ENCODE data around the gene RBBP8.
"Not testable (repeated sequence)": the region's sequence is repeated elsewhere in the genome, so short reads cannot be mapped to it uniquely, and the experiment has no call there.

The RBBP8 gene

DNA sequence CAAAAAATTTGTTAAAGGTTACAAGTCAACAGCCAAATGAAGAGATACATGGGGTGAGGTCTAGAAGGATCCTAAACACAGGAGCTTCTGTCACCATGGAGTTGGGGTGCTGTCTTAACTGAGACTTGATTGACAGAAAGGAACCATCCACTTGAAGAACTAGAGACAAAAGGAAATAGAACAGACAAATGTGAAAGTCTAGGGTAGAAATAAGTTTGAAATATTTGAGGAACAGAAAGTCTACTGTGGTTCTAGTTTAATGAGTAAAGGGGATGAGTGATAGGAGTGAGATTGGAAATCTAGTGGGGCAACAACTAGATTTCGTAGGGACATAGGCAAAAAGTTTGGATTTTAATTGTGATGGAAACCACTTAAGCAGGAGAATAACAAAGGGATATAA lies 18.7 kb downstream of the RBBP8 start (continued):
- TF ChIP-seq CREB5 (CRISPR knock-in tag; IDR thresholded peaks at IDR 0.05; ENCODE audit: low read depth): no peak
- TF ChIP-seq RARB (CRISPR knock-in tag; IDR thresholded peaks at IDR 0.05): no peak

DNA sequence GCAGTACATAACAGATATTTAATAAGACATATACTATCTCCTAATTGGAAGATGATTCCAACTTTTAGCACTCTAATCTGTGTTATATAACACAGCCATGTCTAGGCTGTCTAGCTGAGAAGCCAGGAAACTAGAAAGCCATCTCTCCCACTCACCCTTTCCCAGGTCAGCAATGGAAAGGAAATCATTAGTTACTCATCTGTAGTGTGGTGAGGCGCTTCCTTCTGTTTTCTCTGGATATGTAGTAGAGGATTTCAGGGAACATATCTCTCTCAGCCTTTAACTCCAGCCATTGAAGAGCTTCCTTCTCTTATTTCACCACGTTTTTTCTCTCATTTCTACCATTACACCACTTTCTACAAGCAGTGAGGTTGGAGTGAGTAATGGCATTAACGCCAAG lies 19.4 kb downstream of the RBBP8 start:
- ATAC-seq: no peak
- TF ChIP-seq ZFP30 (CRISPR knock-in tag; IDR thresholded peaks at IDR 0.05) (no peak), PATZ1 (CRISPR knock-in tag; IDR thresholded peaks at IDR 0.05; ENCODE audit: borderline replicate concordance) (no peak), TOX (CRISPR knock-in tag; IDR thresholded peaks at IDR 0.05; ENCODE audit: borderline replicate concordance) (no peak), ZC3H10 (CRISPR knock-in tag; IDR thresholded peaks at IDR 0.05) (no peak), SNAI2 (CRISPR knock-in tag; IDR thresholded peaks at IDR 0.05) (no peak), TCF4 (CRISPR knock-in tag; IDR thresholded peaks at IDR 0.05; ENCODE audit: borderline replicate concordance) (no peak), PPARA (CRISPR knock-in tag; IDR thresholded peaks at IDR 0.05; ENCODE audit: borderline replicate concordance) (no peak), CREB5 (CRISPR knock-in tag; IDR thresholded peaks at IDR 0.05; ENCODE audit: low read depth) (no peak), ISL1 (CRISPR knock-in tag; IDR thresholded peaks at IDR 0.05) (no peak), POU6F1 (CRISPR knock-in tag; IDR thresholded peaks at IDR 0.05; ENCODE audit: borderline replicate concordance, low read depth) (no peak), ZNF70 (CRISPR knock-in tag; IDR thresholded peaks at IDR 0.05) (no peak), ZFP3 (CRISPR knock-in tag; IDR thresholded peaks at IDR 0.05) (no peak), ZNF8 (CRISPR knock-in tag; IDR thresholded peaks at IDR 0.05) (no peak), ESRRG (CRISPR knock-in tag; IDR thresholded peaks at IDR 0.05) (no peak), CSDC2 (CRISPR knock-in tag; IDR thresholded peaks at IDR 0.05) (no peak), GLIS3 (CRISPR knock-in tag; IDR thresholded peaks at IDR 0.05) (no peak), RARB (CRISPR knock-in tag; IDR thresholded peaks at IDR 0.05) (no peak)
- TF ChIP-seq, protein P1, sequence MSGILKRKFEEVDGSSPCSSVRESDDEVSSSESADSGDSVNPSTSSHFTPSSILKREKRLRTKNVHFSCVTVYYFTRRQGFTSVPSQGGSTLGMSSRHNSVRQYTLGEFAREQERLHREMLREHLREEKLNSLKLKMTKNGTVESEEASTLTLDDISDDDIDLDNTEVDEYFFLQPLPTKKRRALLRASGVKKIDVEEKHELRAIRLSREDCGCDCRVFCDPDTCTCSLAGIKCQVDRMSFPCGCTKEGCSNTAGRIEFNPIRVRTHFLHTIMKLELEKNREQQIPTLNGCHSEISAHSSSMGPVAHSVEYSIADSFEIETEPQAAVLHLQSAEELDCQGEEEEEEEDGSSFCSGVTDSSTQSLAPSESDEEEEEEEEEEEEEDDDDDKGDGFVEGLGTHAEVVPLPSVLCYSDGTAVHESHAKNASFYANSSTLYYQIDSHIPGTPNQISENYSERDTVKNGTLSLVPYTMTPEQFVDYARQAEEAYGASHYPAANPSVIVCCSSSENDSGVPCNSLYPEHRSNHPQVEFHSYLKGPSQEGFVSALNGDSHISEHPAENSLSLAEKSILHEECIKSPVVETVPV (CRISPR knock-in tag; IDR thresholded peaks at IDR 0.05): no peak

- not testable (repeated sequence) for ATAC-seq
These were observed 20.9 kb downstream of the RBBP8 start for GRCh38 chr18:22953982-22954381.

GRCh38 chr18:22956226-22956625 lies 23.1 kb downstream of the RBBP8 start:
- ATAC-seq: no peak
- TF ChIP-seq RARB (CRISPR knock-in tag; IDR thresholded peaks at IDR 0.05) (no peak), ISL1 (CRISPR knock-in tag; IDR thresholded peaks at IDR 0.05) (no peak), PATZ1 (CRISPR knock-in tag; IDR thresholded peaks at IDR 0.05; ENCODE audit: borderline replicate concordance) (no peak), ZC3H10 (CRISPR knock-in tag; IDR thresholded peaks at IDR 0.05) (no peak), ZNF70 (CRISPR knock-in tag; IDR thresholded peaks at IDR 0.05) (no peak), POU6F1 (CRISPR knock-in tag; IDR thresholded peaks at IDR 0.05; ENCODE audit: borderline replicate concordance, low read depth) (no peak), ZNF565 (CRISPR knock-in tag; conservative IDR thresholded peaks at IDR 0.05; ENCODE audit: low read depth) (no peak)
- TF ChIP-seq, protein P1 (CRISPR knock-in tag; IDR thresholded peaks at IDR 0.05): no peak
- TF ChIP-seq, protein P2, sequence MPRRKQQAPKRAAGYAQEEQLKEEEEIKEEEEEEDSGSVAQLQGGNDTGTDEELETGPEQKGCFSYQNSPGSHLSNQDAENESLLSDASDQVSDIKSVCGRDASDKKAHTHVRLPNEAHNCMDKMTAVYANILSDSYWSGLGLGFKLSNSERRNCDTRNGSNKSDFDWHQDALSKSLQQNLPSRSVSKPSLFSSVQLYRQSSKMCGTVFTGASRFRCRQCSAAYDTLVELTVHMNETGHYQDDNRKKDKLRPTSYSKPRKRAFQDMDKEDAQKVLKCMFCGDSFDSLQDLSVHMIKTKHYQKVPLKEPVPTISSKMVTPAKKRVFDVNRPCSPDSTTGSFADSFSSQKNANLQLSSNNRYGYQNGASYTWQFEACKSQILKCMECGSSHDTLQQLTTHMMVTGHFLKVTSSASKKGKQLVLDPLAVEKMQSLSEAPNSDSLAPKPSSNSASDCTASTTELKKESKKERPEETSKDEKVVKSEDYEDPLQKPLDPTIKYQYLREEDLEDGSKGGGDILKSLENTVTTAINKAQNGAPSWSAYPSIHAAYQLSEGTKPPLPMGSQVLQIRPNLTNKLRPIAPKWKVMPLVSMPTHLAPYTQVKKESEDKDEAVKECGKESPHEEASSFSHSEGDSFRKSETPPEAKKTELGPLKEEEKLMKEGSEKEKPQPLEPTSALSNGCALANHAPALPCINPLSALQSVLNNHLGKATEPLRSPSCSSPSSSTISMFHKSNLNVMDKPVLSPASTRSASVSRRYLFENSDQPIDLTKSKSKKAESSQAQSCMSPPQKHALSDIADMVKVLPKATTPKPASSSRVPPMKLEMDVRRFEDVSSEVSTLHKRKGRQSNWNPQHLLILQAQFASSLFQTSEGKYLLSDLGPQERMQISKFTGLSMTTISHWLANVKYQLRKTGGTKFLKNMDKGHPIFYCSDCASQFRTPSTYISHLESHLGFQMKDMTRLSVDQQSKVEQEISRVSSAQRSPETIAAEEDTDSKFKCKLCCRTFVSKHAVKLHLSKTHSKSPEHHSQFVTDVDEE (CRISPR knock-in tag; IDR thresholded peaks at IDR 0.05): no peak

Measured in SK-N-SH treated with all-trans-retinoic acid at 6 μM for 48 hours (cell line).